Stomach (tissue), 9 donors: Measurements from ENCODE around the gene HAUS8. TPM values are rescaled to one million over a fixed set of nuclear protein-coding genes. Genes with fewer than 3 reads are reported as not detected.

Source experiments
- DNase-seq, 2 donors: peaks; one replicate each; pipeline versions ENCODE4 v3.0.0 to v3.0.0-alpha.2; 2013 to 2019
- H3K27ac ChIP-seq, 5 donors: fragments of 200-600 bp in 4 of 5; sonication (generic) in 4 of 5; one replicate each; pipeline ENCODE4 v1.5.1; 2013 to 2019; ENCODE audit warnings: mild to moderate bottlenecking in 1 of 5, moderate library complexity in 1 of 5
- H3K27me3 ChIP-seq, 3 donors: fragments of 200-600 bp; sonication (generic); one replicate each; pipeline ENCODE4 v1.5.1; 2017 to 2019; ENCODE audit warnings: mixed run types in 1 of 3
- H3K36me3 ChIP-seq, 4 donors: fragments of 200-600 bp; sonication (generic); 1 replicate in 3 of 4; 2 replicates in 1 of 4; pipeline ENCODE4 v1.5.1; 2016 to 2019
- H3K4me1 ChIP-seq, 4 donors: fragments of 200-600 bp; sonication (generic); one replicate each; pipeline ENCODE4 v1.5.1; 2016 to 2019
- H3K4me3 ChIP-seq, 4 donors: fragments of 200-600 bp; sonication (generic) in 3 of 4; one replicate each; pipeline ENCODE4 v1.5.1; 2016 to 2019; ENCODE audit warnings: mild to moderate bottlenecking in 1 of 4
- H3K9me3 ChIP-seq, 4 donors: fragments of 200-600 bp; sonication (generic); one replicate each; pipeline ENCODE4 v1.5.1; 2016 to 2019
- EP300 ChIP-seq: sonication (generic); formaldehyde crosslinking; IDR thresholded peaks from one replicate; pipeline ENCODE4 v1.6.1; 2017; ENCODE audit warnings: antibody characterized with exemption
- POLR2A ChIP-seq, 4 donors: fragments of 450-650 bp; IDR thresholded peaks; one replicate each; pipeline ENCODE4 v1.6.1; 2016; ENCODE audit warnings: antibody characterized with exemption in 4 of 4, control low read depth in 2 of 4, mild to moderate bottlenecking in 1 of 4, moderate library complexity in 1 of 4
- POLR2AphosphoS5 ChIP-seq, 3 donors: sonication (generic); formaldehyde crosslinking; IDR thresholded peaks; one replicate each; pipeline ENCODE4 v1.6.1; 2016; ENCODE audit warnings: antibody characterized with exemption in 3 of 3
- WGBS, 5 donors: extraction: QIAGEN DNeasy Blood & Tissue Kit in 3 of 5; methylation state at CpG; one replicate each; pipeline versions ENCODE4 v1.1.5 to v1.1.7; 2013 to 2018; 5-methylcytosine and 5-hydroxymethylcytosine counted together
- intact Hi-C: fragments of 100-400 bp; cut with DNase I; formaldehyde crosslinking; loops from one replicate; pipeline ENCODE4 v1.15.1; 2023; ENCODE audit warnings: low total_unique reads
- polyA plus RNA-seq, 3 donors: library from polyadenylated mRNA; stranded (reverse); fragments of 200-250 nt; gene quantifications; one replicate each; pipeline ENCODE4 v1.2.3, GENCODE V29; 2013
- total RNA-seq, 5 donors: library from RNA; depleted of rRNA; stranded (reverse); fragments of >200 nt; gene quantifications; one replicate each; pipeline versions ENCODE4 v1.1.0 to v1.2.3, GENCODE V29; 2014 to 2016
- TF ChIP-seq, protein P1 (sequence below), 7 experiments: fragments of 450-650 bp in 4 of 7; fragments of 200-600 bp in 3 of 7; sonication (generic) in 3 of 7; IDR thresholded peaks; one replicate each; pipeline ENCODE4 v1.5.1; 2016 to 2019; ENCODE audit warnings: antibody characterized with exemption in 7 of 7, control low read depth in 2 of 7, mild to moderate bottlenecking in 1 of 7
- donor health status: healthy with polysubstance abuse.
- donor health status: Bipolar disorder and iron deficiency.
- donor health status: healthy.

The HAUS8 gene
- total and polyA plus RNA-seq, 8 donors, result 0.45 to 27.2 (median 9.0) TPM

DNA sequence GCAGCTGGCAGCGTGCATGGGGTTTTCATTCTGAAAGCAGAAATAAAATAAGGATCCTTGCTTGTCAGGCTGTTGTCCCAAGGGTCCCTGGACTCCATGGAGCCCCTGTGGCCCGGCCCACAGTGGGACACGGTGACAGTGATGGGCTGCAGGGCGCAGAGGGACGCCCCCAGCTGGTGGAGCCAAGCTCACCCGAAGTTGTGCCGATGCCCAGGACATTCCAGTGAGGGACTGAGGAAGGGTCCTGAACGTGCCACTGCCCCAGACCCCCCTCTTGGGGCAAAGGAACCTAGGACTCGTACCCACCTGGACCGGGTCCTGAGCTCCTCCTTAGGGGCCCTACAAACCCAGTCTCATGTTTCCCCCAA, 35.3 kb upstream of the HAUS8 start:
- H3K27ac ChIP-seq, result peak overlapping the region in 4 of 5 donors; percentile 26 to 87 (median 85)
- intact Hi-C loops, result no loop called here
- TF ChIP-seq POLR2A (IDR thresholded peaks at IDR 0.05), result no peak
- TF ChIP-seq POLR2AphosphoS5 (IDR thresholded peaks at IDR 0.05), result no peak
- no peak for TF ChIP-seq EP300
- no peaks in the 10 kb centered on the region for H3K9me3 ChIP-seq
- 62 to 95% (median 88%) methylated on average over 3 to 10 of the region's 10 CpGs for WGBS, 5 donors
- DNase-seq, result no peak
- H3K27me3 ChIP-seq, result no peaks in the 10 kb centered on the region
- H3K4me1 ChIP-seq, result peaks cover 26 to 81% (median 44%) of the 10 kb centered on the region in 4 donors
- H3K36me3 ChIP-seq, result peaks cover 0 to 44% (median 35%) of the 10 kb centered on the region in 4 donors
- no peak overlapping the region for H3K4me3 ChIP-seq

DNA sequence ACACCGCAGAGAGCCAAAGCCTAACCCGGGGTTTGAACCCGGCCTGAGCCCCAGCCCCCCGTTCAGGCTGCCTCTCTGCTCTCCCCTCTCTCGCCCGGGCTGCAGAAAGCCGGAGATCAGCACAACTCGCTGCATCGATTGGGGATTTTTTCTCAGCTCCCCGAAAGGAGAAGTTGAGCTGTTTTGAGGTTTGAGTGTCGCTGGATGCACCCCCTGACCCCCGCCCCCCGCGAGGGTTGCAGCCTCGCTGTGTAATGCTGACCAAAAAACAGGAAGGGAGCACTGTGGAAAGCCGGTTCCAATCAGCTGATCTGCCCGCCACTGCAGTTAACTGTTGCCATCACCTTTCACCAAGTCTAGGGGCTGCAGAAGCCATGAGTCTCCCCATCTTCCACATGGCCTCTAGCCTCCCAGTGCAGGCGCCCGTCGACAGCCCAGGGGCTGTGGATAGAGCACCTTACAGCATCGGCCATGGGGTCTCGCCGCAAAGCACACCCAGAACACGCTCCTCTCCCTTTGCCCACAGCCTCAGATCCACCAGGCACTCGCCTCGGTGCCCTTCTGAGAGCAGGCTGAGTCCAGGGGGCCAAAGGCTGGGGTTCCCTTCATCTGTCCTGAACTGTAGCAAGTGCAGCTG, 34.8 kb upstream of the HAUS8 start:
- H3K36me3 ChIP-seq, result peaks cover 0 to 48% (median 37%) of the 10 kb centered on the region in 4 donors
- no peak overlapping the region for H3K4me3 ChIP-seq

DNA sequence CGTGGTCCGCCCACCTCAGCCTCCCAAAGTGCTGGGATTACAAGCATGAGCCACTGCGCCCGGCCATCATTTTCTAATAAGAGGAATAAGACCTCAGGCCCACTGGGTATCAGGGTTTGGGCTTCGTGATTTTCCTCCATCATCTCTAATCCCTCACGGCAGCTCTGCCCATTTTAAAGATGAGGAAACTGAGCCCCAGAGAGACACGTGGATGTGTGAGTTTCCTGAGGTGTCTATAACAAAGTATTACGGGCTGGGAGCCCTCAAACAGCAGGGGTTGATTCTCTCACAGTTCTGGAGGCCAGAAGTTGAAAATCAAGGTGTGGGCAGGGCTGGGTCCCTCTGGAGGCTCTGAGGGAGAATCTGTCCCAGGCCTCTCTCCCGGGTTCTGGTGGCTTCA, 34.0 kb upstream of the HAUS8 start:
- peak overlapping the region in 4 of 5 donors; percentile 26 to 87 (median 85) for H3K27ac ChIP-seq
- H3K36me3 ChIP-seq, result peaks cover 0 to 53% (median 42%) of the 10 kb centered on the region in 4 donors
- no peak for DNase-seq
- no peaks in the 10 kb centered on the region for H3K9me3 ChIP-seq
- H3K27me3 ChIP-seq, result no peaks in the 10 kb centered on the region
- peaks cover 26 to 81% (median 42%) of the 10 kb centered on the region in 4 donors for H3K4me1 ChIP-seq
- no peak for TF ChIP-seq EP300
- no peak for TF ChIP-seq POLR2A (IDR thresholded peaks at IDR 0.05)
- TF ChIP-seq POLR2AphosphoS5 (IDR thresholded peaks at IDR 0.05), result no peak
- TF ChIP-seq, protein P1, sequence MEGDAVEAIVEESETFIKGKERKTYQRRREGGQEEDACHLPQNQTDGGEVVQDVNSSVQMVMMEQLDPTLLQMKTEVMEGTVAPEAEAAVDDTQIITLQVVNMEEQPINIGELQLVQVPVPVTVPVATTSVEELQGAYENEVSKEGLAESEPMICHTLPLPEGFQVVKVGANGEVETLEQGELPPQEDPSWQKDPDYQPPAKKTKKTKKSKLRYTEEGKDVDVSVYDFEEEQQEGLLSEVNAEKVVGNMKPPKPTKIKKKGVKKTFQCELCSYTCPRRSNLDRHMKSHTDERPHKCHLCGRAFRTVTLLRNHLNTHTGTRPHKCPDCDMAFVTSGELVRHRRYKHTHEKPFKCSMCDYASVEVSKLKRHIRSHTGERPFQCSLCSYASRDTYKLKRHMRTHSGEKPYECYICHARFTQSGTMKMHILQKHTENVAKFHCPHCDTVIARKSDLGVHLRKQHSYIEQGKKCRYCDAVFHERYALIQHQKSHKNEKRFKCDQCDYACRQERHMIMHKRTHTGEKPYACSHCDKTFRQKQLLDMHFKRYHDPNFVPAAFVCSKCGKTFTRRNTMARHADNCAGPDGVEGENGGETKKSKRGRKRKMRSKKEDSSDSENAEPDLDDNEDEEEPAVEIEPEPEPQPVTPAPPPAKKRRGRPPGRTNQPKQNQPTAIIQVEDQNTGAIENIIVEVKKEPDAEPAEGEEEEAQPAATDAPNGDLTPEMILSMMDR (IDR thresholded peaks at IDR 0.05), result no peak
- H3K4me3 ChIP-seq, result no peak overlapping the region
- intact Hi-C loops, result no loop called here
- 90 to 93% (median 91%) methylated on average over 9 of the region's 9 CpGs for WGBS, 5 donors

More for the DNA sequence above, 34.8 kb upstream of the HAUS8 start:
- Histone ChIP-seq H3K4me1 (peaks cover 26 to 86% (median 46%) of the 10 kb centered on the region in 4 donors), H3K9me3 (no peaks in the 10 kb centered on the region), H3K27me3 (no peaks in the 10 kb centered on the region), H3K27ac (peak overlapping the region in 4 of 5 donors; percentile 26 to 87 (median 85))
- WGBS, 5 donors, result 77 to 86% (median 85%) methylated on average over 24 to 26 of the region's 26 CpGs
- TF ChIP-seq POLR2AphosphoS5 (IDR thresholded peaks at IDR 0.05) (no peak), EP300 (no peak), POLR2A (IDR thresholded peaks at IDR 0.05) (no peak)
- TF ChIP-seq, protein P1 (IDR thresholded peaks at IDR 0.05), result no peak
- DNase-seq, result peak; percentile 45 to 52
- intact Hi-C loops, result no loop called here

DNA sequence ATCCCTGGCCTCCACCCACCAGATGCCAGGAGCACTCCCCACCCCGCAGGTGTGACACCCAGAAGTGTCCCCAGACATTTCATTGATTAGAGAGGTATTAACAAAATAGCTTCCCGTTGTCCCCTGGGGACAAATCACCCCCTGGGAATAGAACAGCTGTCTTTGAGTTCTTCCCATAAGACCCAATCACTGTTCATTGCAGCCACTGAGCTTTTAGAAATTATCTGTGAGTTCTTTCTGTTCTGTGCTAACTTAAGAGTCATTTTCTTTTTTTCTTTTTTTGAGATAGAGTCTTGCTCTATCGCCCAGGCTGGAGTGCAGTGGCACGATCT, 33.2 kb upstream of the HAUS8 start:
- Histone ChIP-seq H3K4me3 (no peak overlapping the region), H3K27me3 (no peaks in the 10 kb centered on the region), H3K36me3 (peaks cover 5 to 62% (median 51%) of the 10 kb centered on the region in 4 donors), H3K27ac (peak overlapping the region; percentile 66 to 87 (median 84)), H3K9me3 (no peaks in the 10 kb centered on the region), H3K4me1 (peaks cover 20 to 72% (median 33%) of the 10 kb centered on the region in 4 donors)
- no peak for DNase-seq
- TF ChIP-seq, protein P1 (IDR thresholded peaks at IDR 0.05), result no peak
- TF ChIP-seq EP300 (no peak), POLR2AphosphoS5 (IDR thresholded peaks at IDR 0.05) (no peak), POLR2A (IDR thresholded peaks at IDR 0.05) (no peak)
- 77 to 89% (median 82%) methylated on average over 3 to 4 of the region's 4 CpGs for WGBS, 5 donors
- intact Hi-C loops, result no loop called here
